Mammary epithelial cell (primary cell): ENCODE results near the gene NLN.

Source experiments
- EZH2 ChIP-seq: IDR thresholded peaks from 2 replicates; pipeline ENCODE4 v1.6.1; 2012; ENCODE audit warnings: low read length, inconsistent platforms, borderline replicate concordance
- TF ChIP-seq, protein P1 (sequence below), 2 donors: IDR thresholded peaks in 1 of 2; conservative IDR thresholded peaks in 1 of 2; 2 replicates each; pipeline ENCODE4 v1.5.1; 2011 to 2012; ENCODE audit warnings: inconsistent platforms in 2 of 2, low read length in 2 of 2, mild to moderate bottlenecking in 2 of 2, control low read depth in 1 of 2, low read depth in 1 of 2; ENCODE audit not compliant: insufficient read depth in 1 of 2; ENCODE audit errors: extremely low read depth in 1 of 2

GRCh38 chr5:65817931-65818330, 95.9 kb downstream of the NLN start:
- TF ChIP-seq, protein P1, sequence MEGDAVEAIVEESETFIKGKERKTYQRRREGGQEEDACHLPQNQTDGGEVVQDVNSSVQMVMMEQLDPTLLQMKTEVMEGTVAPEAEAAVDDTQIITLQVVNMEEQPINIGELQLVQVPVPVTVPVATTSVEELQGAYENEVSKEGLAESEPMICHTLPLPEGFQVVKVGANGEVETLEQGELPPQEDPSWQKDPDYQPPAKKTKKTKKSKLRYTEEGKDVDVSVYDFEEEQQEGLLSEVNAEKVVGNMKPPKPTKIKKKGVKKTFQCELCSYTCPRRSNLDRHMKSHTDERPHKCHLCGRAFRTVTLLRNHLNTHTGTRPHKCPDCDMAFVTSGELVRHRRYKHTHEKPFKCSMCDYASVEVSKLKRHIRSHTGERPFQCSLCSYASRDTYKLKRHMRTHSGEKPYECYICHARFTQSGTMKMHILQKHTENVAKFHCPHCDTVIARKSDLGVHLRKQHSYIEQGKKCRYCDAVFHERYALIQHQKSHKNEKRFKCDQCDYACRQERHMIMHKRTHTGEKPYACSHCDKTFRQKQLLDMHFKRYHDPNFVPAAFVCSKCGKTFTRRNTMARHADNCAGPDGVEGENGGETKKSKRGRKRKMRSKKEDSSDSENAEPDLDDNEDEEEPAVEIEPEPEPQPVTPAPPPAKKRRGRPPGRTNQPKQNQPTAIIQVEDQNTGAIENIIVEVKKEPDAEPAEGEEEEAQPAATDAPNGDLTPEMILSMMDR (conservative IDR thresholded peaks at IDR 0.05 in 1 of 2, IDR thresholded peaks at IDR 0.05 in 1 of 2; ENCODE audit: extremely low read depth in 1 of 2, insufficient read depth in 1 of 2, low read depth in 1 of 2, low read length in 2 of 2) = no peak
- TF ChIP-seq EZH2 = no peak
